Gastroesophageal sphincter (tissue), 4 donors: ENCODE data around the gene SH3RF2. TPM values are rescaled to one million over a fixed set of nuclear protein-coding genes. Genes with fewer than 3 reads are reported as not detected.

Source experiments
- ATAC-seq: fragments of 150-250 bp; one replicate; pipeline ENCODE4 v1.9.1; 2016; ENCODE audit warnings: mild to moderate bottlenecking, moderate library complexity
- H3K27ac ChIP-seq, 4 donors: fragments of 200-600 bp; sonication (generic) in 3 of 4; 1 replicate in 3 of 4; 2 replicates in 1 of 4; pipeline ENCODE4 v1.5.1; 2016 to 2019
- H3K27me3 ChIP-seq: fragments of 200-600 bp; sonication (generic); one replicate; pipeline ENCODE4 v1.5.1; 2019
- H3K36me3 ChIP-seq, 2 donors: fragments of 200-600 bp; sonication (generic); one replicate each; pipeline ENCODE4 v1.5.1; 2019; ENCODE audit warnings: control low read depth in 1 of 2
- H3K4me1 ChIP-seq, 3 donors: fragments of 200-600 bp; sonication (generic); 1 replicate in 2 of 3; 2 replicates in 1 of 3; pipeline ENCODE4 v1.5.1; 2016 to 2019; ENCODE audit warnings: control low read depth in 2 of 3
- H3K4me3 ChIP-seq, 2 donors: fragments of 200-600 bp; sonication (generic); one replicate each; pipeline ENCODE4 v1.5.1; 2019; ENCODE audit warnings: mild to moderate bottlenecking in 1 of 2, moderate library complexity in 1 of 2
- H3K9me3 ChIP-seq, 3 donors: fragments of 200-600 bp; sonication (generic); one replicate each; pipeline ENCODE4 v1.5.1; 2017 to 2019; ENCODE audit warnings: control low read depth in 2 of 3
- CTCF ChIP-seq, 4 experiments: fragments of 200-600 bp in 2 of 4; fragments of 450-650 bp in 2 of 4; sonication (generic) in 1 of 4; IDR thresholded peaks; one replicate each; pipeline ENCODE4 v1.5.1; 2017 to 2019; ENCODE audit warnings: antibody characterized with exemption in 4 of 4, mild to moderate bottlenecking in 2 of 4, moderate library complexity in 2 of 4
- EP300 ChIP-seq: sonication (generic); formaldehyde crosslinking; IDR thresholded peaks from one replicate; pipeline ENCODE4 v1.6.1; 2017; ENCODE audit warnings: antibody characterized with exemption, mild to moderate bottlenecking
- POLR2A ChIP-seq, 2 donors: fragments of 450-650 bp; IDR thresholded peaks; one replicate each; pipeline ENCODE4 v1.6.1; 2017; ENCODE audit warnings: antibody characterized with exemption in 2 of 2, mild to moderate bottlenecking in 2 of 2, moderate library complexity in 1 of 2
- POLR2AphosphoS5 ChIP-seq: sonication (generic); formaldehyde crosslinking; IDR thresholded peaks from one replicate; pipeline ENCODE4 v1.6.1; 2017; ENCODE audit warnings: antibody characterized with exemption
- WGBS, 2 donors: methylation state at CpG; one replicate each; pipeline ENCODE4 v1.1.5; 2018; ENCODE audit warnings: low coverage in 1 of 2; 5-methylcytosine and 5-hydroxymethylcytosine counted together
- total RNA-seq, 4 donors: library from RNA; depleted of rRNA; stranded (reverse); fragments of >200 nt; gene quantifications; one replicate each; pipeline ENCODE4 v1.1.0, GENCODE V29; 2016

The SH3RF2 gene
- total RNA-seq, 4 donors from 2014 or later = 0.27 to 5.2 (median 1.0) TPM

- Histone ChIP-seq H3K27me3 (peaks cover 8% of the 10 kb centered on the region), H3K4me1 (no peaks in the 10 kb centered on the region), H3K4me3 (no peak overlapping the region), H3K27ac (no peak overlapping the region), H3K36me3 (no peaks in the 10 kb centered on the region), H3K9me3 (peaks cover 0 to 4% (median 0%) of the 10 kb centered on the region in 3 donors)
- WGBS, 2 donors = 49% methylated on average over 2 of the region's 2 CpGs; no CpG with 5 or more reads in 1 of the 2 donors
- no peak for TF ChIP-seq POLR2AphosphoS5
- ATAC-seq = no peak
Measured at GRCh38 chr5:146078566-146078965, 142.2 kb downstream of the SH3RF2 start.

- ATAC-seq = no peak
- WGBS, 2 donors = 47 to 64% methylated on average over 6 of the region's 7 CpGs
- Histone ChIP-seq H3K4me1 (no peaks in the 10 kb centered on the region), H3K27ac (no peak overlapping the region), H3K4me3 (no peak overlapping the region), H3K36me3 (no peaks in the 10 kb centered on the region), H3K27me3 (peaks cover 8% of the 10 kb centered on the region), H3K9me3 (peaks cover 0 to 4% (median 0%) of the 10 kb centered on the region in 3 donors)
- TF ChIP-seq CTCF (IDR thresholded peaks at IDR 0.05) (no peak), EP300 (no peak), POLR2AphosphoS5 (no peak), POLR2A (IDR thresholded peaks at IDR 0.05) (no peak)
Measured at GRCh38 chr5:146079695-146080373, 143.5 kb downstream of the SH3RF2 start.

GRCh38 chr5:146081556-146081955, 145.2 kb downstream of the SH3RF2 start:
- TF ChIP-seq POLR2A (IDR thresholded peaks at IDR 0.05) = no peak
- no peak for TF ChIP-seq EP300
- no peak for TF ChIP-seq POLR2AphosphoS5
- TF ChIP-seq CTCF (IDR thresholded peaks at IDR 0.05) = no peak
- Histone ChIP-seq H3K27me3 (peaks cover under 1% of the 10 kb centered on the region), H3K36me3 (no peaks in the 10 kb centered on the region), H3K9me3 (peaks cover 0 to 4% (median 0%) of the 10 kb centered on the region in 3 donors), H3K27ac (no peak overlapping the region), H3K4me3 (no peak overlapping the region), H3K4me1 (no peaks in the 10 kb centered on the region)
- ATAC-seq = no peak
- WGBS, 2 donors = 33 to 35% methylated on average over 6 of the region's 6 CpGs

GRCh38 chr5:146082798-146083197, 146.4 kb downstream of the SH3RF2 start:
- 75 to 89% methylated on average over 3 of the region's 3 CpGs for WGBS, 2 donors
- no peak overlapping the region for H3K4me3 ChIP-seq
- no peak for ATAC-seq
- no peaks in the 10 kb centered on the region for H3K27me3 ChIP-seq
- peaks cover 0 to 4% (median 0%) of the 10 kb centered on the region in 3 donors for H3K9me3 ChIP-seq
- H3K36me3 ChIP-seq = no peaks in the 10 kb centered on the region
- H3K4me1 ChIP-seq = no peaks in the 10 kb centered on the region
- H3K27ac ChIP-seq = no peak overlapping the region
- TF ChIP-seq EP300 (no peak), POLR2A (IDR thresholded peaks at IDR 0.05) (no peak), POLR2AphosphoS5 (no peak), CTCF (IDR thresholded peaks at IDR 0.05) (no peak)

GRCh38 chr5:146084376-146084775, 148.0 kb downstream of the SH3RF2 start:
- H3K9me3 ChIP-seq = peaks cover 0 to 4% (median 0%) of the 10 kb centered on the region in 3 donors
- no peaks in the 10 kb centered on the region for H3K4me1 ChIP-seq
- ATAC-seq = no peak
- H3K4me3 ChIP-seq = no peak overlapping the region
- no peak for TF ChIP-seq EP300
- TF ChIP-seq POLR2A (IDR thresholded peaks at IDR 0.05) = no peak
- no peaks in the 10 kb centered on the region for H3K27me3 ChIP-seq
- 98 to 100% methylated on average over 3 of the region's 4 CpGs for WGBS, 2 donors
- no peaks in the 10 kb centered on the region for H3K36me3 ChIP-seq
- H3K27ac ChIP-seq = no peak overlapping the region

- Histone ChIP-seq H3K4me1 (no peaks in the 10 kb centered on the region), H3K4me3 (no peak overlapping the region), H3K27ac (no peak overlapping the region), H3K36me3 (no peaks in the 10 kb centered on the region), H3K27me3 (no peaks in the 10 kb centered on the region), H3K9me3 (peaks cover 0 to 1% (median 0%) of the 10 kb centered on the region in 3 donors)
- 90 to 93% methylated on average over 2 to 3 of the region's 3 CpGs for WGBS, 2 donors
- TF ChIP-seq CTCF (IDR thresholded peaks at IDR 0.05) = no peak
- no peak for TF ChIP-seq EP300
- TF ChIP-seq POLR2A (IDR thresholded peaks at IDR 0.05) = no peak
- TF ChIP-seq POLR2AphosphoS5 = no peak
- no peak for ATAC-seq
Measured at GRCh38 chr5:146088098-146088497, 151.7 kb downstream of the SH3RF2 start.
